NCI-H2227 treated with DMSO at 0.1 percent for 48 hours (cell line): ENCODE results near the gene GPRC5D.

Experiments
- DNase-seq: peaks from one replicate; lab custom pipeline; 2025; lab: John Stamatoyannopoulos, UW

The GPRC5D gene

GRCh38 chr12:12979731-12980259 is 27.8 kb upstream of the GPRC5D start:
- DNase-seq: no peak

DNA sequence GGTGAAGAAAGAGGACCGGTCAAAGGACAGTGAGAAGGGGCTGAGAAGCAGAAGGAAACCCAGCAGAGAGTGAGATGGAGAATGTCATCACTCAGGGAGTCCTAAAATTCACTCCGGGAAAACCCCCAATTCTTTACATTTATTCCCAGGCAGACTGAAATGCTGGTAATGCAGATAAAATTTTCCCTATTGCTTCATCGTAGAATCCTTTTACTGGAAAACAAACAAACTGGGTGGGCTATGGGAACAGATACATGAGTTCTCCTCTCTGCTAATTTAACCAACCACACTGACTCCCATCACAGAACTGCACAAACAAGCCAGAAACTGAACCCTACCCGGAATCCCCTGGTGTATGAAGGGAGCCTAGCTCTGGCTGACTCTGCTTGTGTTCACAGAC is 27.2 kb upstream of the GPRC5D start:
- DNase-seq: no peak

GRCh38 chr12:12977231-12977630 is 25.3 kb upstream of the GPRC5D start:
- DNase-seq: no peak

- no peak for DNase-seq
Observed at GRCh38 chr12:12976366-12976765, 24.4 kb upstream of the GPRC5D start.

GRCh38 chr12:12975322-12976077 is 23.5 kb upstream of the GPRC5D start:
- DNase-seq: no peak

DNA sequence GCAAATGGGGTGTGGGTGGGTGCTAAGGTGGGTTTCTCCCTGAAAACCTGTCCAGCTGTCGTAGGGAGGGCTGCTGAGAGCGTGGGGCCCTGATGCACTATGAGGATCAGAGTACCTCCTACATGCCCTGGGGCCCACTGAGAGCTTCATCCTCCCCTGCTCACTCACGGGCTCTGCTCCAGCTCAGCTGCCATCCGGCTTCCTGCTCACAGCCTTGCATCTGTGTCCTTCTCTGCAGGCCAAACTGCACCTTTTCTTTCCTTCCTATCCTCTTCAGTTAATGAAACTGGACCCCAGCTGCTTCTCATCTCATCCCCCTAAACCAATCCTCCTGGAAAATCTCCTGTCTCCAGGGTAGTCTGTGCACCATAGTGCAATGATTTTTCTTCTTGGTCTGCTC is 22.2 kb upstream of the GPRC5D start:
- no peak for DNase-seq

GRCh38 chr12:12973019-12973418 is 21.0 kb upstream of the GPRC5D start:
- DNase-seq: no peak

- DNase-seq: no peak
Observed at GRCh38 chr12:12965836-12966235, 13.9 kb upstream of the GPRC5D start.

DNA sequence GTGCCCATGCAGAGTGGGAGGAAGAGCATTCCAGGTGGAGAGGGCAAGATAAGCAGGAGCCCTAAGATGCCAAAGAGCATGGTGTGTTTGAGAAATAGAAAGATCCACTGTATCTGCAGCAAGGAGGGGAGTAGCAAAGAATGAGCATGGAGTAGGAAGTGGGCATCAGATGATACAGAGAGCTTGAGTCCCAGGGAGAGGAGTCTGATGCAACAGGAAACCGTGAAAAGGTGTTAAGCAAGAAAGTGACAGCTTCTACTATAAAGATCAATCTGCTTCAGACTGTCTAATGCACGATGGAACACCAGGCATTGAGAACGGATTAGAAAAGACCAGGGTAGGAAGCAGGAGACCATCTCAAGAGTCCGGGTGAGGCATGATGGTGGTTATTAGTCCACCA is 12.3 kb upstream of the GPRC5D start:
- no peak for DNase-seq

DNA sequence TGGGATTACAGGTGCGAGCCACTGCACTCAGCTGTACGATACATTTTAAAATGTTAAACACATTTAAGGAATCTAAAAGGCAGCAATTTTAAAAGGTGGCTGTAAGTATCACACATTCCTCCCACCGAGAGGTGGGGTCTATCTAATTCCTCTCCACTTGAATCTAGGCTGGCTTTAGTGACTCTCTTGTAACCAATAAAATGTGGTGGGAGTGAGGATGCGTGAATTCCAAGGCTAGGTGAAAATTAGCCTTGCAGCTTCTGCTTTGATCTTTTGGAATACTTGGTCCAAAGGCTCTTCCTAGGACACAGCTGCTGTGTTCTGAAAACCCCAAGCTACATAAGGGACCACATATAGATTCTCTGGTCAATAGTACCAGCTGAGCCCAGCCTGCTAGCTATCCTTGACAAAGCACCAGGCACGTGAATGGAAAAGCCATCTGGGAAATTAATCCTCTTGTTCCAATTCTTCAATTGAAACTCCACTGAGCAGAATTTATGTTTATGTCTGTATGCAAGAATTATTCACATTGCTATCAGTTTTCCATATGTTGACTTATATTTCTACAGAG is 8.8 kb upstream of the GPRC5D start:
- DNase-seq: no peak

- no peak for DNase-seq
Observed at GRCh38 chr12:12958886-12959285, 6.9 kb upstream of the GPRC5D start.

DNA sequence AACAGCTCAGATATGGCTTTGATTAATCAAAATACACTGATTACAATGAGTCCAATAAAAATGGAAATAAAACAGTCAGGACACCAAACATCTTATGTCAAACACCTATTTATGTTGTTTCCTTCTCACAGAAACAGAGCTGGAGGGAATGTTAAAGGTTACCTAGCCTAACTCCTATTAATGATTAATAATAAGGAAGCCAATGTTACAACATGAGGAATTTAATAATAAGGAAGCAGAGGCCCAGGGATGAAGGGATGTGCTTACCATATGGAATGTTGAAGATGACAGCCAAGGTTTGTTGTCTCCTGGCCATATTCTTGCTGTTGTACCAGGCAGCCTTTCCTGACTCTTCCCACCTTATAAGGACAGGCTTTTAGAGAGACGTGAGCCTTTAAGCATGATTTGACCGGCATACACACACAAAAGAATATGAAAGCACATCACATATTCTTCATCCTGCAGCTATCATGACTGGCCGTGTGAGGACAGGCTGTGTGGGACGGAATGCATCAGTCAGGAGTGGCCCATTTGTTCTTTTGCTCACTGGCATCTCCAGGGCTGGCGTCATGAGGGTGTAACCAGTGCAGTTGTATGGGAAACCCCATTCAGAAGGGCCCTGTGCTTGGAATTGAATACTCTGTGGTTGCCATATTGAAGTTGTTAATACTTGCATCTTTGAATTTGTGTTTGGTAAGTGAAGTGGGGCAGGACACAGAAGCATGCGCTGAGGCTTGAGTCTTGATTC is 3.1 kb upstream of the GPRC5D start:
- DNase-seq: no peak

GRCh38 chr12:12954356-12954755 is 2.4 kb upstream of the GPRC5D start:
- DNase-seq: peak; percentile 6

- no peak for DNase-seq
Observed at GRCh38 chr12:12951504-12951903, 466 bp downstream of the GPRC5D start.

DNA sequence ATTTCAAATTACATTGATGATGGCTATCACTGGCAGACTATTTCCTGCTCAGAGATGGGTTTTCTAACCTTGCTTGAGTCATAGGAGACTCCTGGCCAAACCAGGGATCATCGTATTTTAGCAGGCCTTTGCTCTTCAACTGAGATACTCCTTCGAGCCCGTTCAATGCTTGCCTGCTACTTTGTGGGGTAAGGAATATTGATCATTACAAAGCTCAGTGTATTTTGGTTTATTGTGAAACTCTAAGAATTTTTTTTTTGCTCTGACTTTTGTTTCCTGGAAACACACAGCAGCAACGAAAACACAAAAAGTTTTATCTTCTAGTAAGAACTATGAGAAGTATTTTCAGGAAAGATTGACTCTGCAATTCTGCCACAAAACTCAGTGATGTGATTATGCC is 4.1 kb downstream of the GPRC5D start:
- no peak for DNase-seq

- no peak for DNase-seq
Observed at GRCh38 chr12:12946686-12947355, 5.1 kb downstream of the GPRC5D start.

GRCh38 chr12:12945591-12945990 is 6.4 kb downstream of the GPRC5D start:
- DNase-seq: no peak

DNA sequence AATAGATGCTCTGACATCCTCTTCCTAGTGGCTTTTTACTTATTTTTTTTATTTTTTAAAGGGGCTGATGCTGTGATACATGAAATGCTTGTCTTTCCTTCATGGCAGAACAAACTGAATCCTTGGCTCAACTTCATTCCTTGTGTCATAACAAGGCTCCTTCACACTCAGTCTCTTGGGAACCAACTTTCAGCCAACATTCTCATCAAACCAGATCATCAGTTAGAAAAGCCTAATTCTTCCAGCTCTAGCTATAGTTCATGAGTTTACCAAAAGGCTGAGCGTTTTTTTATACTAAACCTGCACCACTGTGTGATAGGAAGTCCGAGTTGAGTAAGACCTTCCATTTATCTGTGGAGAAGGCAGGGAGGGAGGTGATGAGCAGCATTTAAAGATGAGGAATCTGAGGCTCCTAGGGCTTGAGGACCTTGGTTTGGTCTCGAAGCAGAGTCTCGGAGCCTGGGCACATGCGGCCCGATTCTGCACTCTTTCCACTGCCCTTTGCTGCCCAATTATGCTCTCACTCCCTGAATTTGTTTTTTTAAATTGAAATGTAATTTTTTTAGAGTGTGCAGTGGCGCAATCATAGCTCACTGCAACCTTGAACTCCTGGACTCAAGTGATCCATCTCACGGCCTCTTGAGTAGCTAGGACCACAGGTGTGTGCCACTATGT is 8.2 kb downstream of the GPRC5D start:
- DNase-seq: no peak

DNA sequence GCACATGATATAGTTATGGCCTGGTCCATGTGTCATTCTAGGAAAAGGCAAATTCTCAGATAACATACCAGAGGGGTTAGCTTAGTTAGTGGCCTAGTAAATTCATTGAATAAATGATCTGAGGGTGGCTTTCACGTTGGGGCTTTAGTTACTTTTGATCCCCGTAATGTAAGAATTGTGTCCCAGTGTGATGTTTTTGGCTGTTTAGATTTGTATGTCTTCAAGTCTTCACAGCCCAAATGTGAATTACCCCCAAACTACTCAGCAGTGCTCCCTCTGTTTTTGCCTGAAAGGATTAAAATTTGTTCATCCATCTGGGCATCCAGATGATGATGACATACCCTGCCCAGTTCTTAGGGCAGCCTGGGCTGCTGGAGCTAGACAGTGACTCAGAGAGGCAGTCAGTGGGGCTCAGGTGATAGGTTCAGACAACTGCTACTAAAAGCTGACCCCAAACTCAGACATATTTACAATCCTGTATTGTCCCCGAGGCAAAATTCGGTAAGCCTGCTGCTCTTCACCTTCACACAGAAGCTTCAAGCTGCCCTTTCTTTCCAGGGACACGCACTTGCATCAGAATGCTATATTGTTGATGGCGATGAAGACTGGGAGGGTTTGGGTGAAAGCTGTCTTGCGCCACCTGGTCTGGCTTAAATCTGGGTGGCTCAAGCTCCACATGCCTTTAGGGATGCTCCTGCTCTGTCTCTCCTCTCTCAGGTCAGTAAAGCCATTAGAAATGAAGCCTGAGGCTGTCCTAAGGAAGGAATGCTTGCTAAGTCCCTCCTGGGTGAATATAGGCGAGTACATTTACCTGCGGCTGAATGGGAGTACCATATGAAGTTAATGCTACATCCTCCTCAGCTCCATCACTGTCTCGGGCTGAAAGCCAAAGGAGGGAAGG is 10.3 kb downstream of the GPRC5D start:
- DNase-seq: no peak

- no peak for DNase-seq
Observed at GRCh38 chr12:12939888-12940287, 12.1 kb downstream of the GPRC5D start.

GRCh38 chr12:12938541-12938940 is 13.4 kb downstream of the GPRC5D start:
- no peak for DNase-seq
